ENCODE measurements around the gene TTYH2. TPM values are rescaled to one million over a fixed set of nuclear protein-coding genes. Genes with fewer than 3 reads are reported as not detected.
A peak's percentile ranks its signal among the peaks of the same experiment; 100 is the strongest.
"Not testable (repeated sequence)": the region's sequence is repeated elsewhere in the genome, so short reads cannot be mapped to it uniquely, and the experiment has no call there.

Gene TTYH2
- polyA plus RNA-seq, 3 donors = 13.5 to 18.6 (median 18.1) TPM

- no peak for DNase-seq (ENCODE audit: extremely low read depth in 1 of 11, low read depth in 9 of 11, low spot score in 4 of 11)
These were observed 36.4 kb downstream of the TTYH2 start for GRCh38 chr17:74249590-74250270.

GRCh38 chr17:74250324-74250995 is 37.1 kb downstream of the TTYH2 start:
- DNase-seq (ENCODE audit: extremely low read depth in 1 of 11, low read depth in 9 of 11, low spot score in 4 of 11) = no peak

GRCh38 chr17:74251051-74251450 is 37.7 kb downstream of the TTYH2 start:
- DNase-seq (ENCODE audit: extremely low read depth in 1 of 11, low read depth in 9 of 11, low spot score in 4 of 11) = no peak

- DNase-seq (ENCODE audit: extremely low read depth in 1 of 11, low read depth in 9 of 11, low spot score in 4 of 11) = no peak
These were observed 38.2 kb downstream of the TTYH2 start for GRCh38 chr17:74251569-74251968.

- no peak for DNase-seq (ENCODE audit: extremely low read depth in 1 of 11, low read depth in 9 of 11, low spot score in 4 of 11)
These were observed 38.8 kb downstream of the TTYH2 start for GRCh38 chr17:74252211-74252610.

GRCh38 chr17:74253036-74253435 is 39.7 kb downstream of the TTYH2 start:
- no peak for DNase-seq (ENCODE audit: extremely low read depth in 1 of 11, low read depth in 9 of 11, low spot score in 4 of 11)

GRCh38 chr17:74257311-74257710 is 43.9 kb downstream of the TTYH2 start:
- no peak for DNase-seq (ENCODE audit: extremely low read depth in 1 of 11, low read depth in 9 of 11, low spot score in 4 of 11)

GRCh38 chr17:74259667-74260524 is 46.5 kb downstream of the TTYH2 start:
- no peak for DNase-seq (ENCODE audit: extremely low read depth in 1 of 11, low read depth in 9 of 11, low spot score in 4 of 11)

- no peak for DNase-seq (ENCODE audit: extremely low read depth in 1 of 11, low read depth in 9 of 11, low spot score in 4 of 11)
These were observed 47.1 kb downstream of the TTYH2 start for GRCh38 chr17:74260525-74260850.

- DNase-seq (ENCODE audit: extremely low read depth in 1 of 11, low read depth in 9 of 11, low spot score in 4 of 11) = no peak
These were observed 49.2 kb downstream of the TTYH2 start for GRCh38 chr17:74262601-74263000.

GRCh38 chr17:74267054-74267453 is 53.7 kb downstream of the TTYH2 start:
- DNase-seq (ENCODE audit: extremely low read depth in 1 of 11, low read depth in 9 of 11, low spot score in 4 of 11) = not testable (repeated sequence)

- DNase-seq (ENCODE audit: extremely low read depth in 1 of 11, low read depth in 9 of 11, low spot score in 4 of 11) = no peak
These were observed 54.2 kb downstream of the TTYH2 start for GRCh38 chr17:74267579-74267978.

GRCh38 chr17:74267987-74268499 is 54.7 kb downstream of the TTYH2 start:
- DNase-seq (ENCODE audit: extremely low read depth in 1 of 11, low read depth in 9 of 11, low spot score in 4 of 11) = no peak

GRCh38 chr17:74268558-74268957 is 55.2 kb downstream of the TTYH2 start:
- no peak for DNase-seq (ENCODE audit: extremely low read depth in 1 of 11, low read depth in 9 of 11, low spot score in 4 of 11)

GRCh38 chr17:74270333-74270732 is 57.0 kb downstream of the TTYH2 start:
- DNase-seq (ENCODE audit: extremely low read depth in 1 of 11, low read depth in 9 of 11, low spot score in 4 of 11) = no peak

GRCh38 chr17:74271281-74271680 is 57.9 kb downstream of the TTYH2 start:
- no peak for DNase-seq (ENCODE audit: extremely low read depth in 1 of 11, low read depth in 9 of 11, low spot score in 4 of 11)

- no peak for DNase-seq (ENCODE audit: extremely low read depth in 1 of 11, low read depth in 9 of 11, low spot score in 4 of 11)
These were observed 58.7 kb downstream of the TTYH2 start for GRCh38 chr17:74271901-74272561.

GRCh38 chr17:74272731-74273201 is 59.4 kb downstream of the TTYH2 start:
- no peak for DNase-seq (ENCODE audit: extremely low read depth in 1 of 11, low read depth in 9 of 11, low spot score in 4 of 11)

- peak in 2 of 11 donors; percentile 64 to 66 for DNase-seq (ENCODE audit: extremely low read depth in 1 of 11, low read depth in 9 of 11, low spot score in 4 of 11)
These were observed 60.8 kb downstream of the TTYH2 start, which contains the start of gene DNAI2 for GRCh38 chr17:74274060-74274708. Gene DNAI2 (plus strand): TSS chr17:74274234. CDS start chr17:74281818, 7,584 bp downstream.
